Fibroblast of villous mesenchyme (primary cell): ENCODE data around the gene DERL3. TPM values are rescaled to one million over a fixed set of nuclear protein-coding genes. Genes with fewer than 3 reads are reported as not detected.
"Not testable (repeated sequence)": the region's sequence is repeated elsewhere in the genome, so short reads cannot be mapped to it uniquely, and the experiment has no call there.

ENCODE experiments used
- DNase-seq: peaks from one replicate; pipeline ENCODE4 v3.0.0-alpha.2; 2010; ENCODE audit warnings: low read depth
- H3K4me3 ChIP-seq: 2 replicates; pipeline ENCODE4 v1.5.1; 2011; ENCODE audit warnings: low read depth, mild to moderate bottlenecking, low read length
- CTCF ChIP-seq: IDR thresholded peaks from 2 replicates; pipeline ENCODE4 v1.5.1; 2012; ENCODE audit warnings: low read depth, mild to moderate bottlenecking, low read length; ENCODE audit not compliant: insufficient read depth
- total RNA-seq: library from RNA; depleted of rRNA; stranded (reverse); fragments of >200 nt; gene quantifications from 2 replicates; pipeline ENCODE4 v1.2.3, GENCODE V29; 2012

The DERL3 gene
- total RNA-seq, 1 donor: 0.86 TPM

GRCh38 chr22:23874871-23875270 is 36.1 kb upstream of the DERL3 start:
- TF ChIP-seq CTCF: no peak
- H3K4me3 ChIP-seq: no peak overlapping the region
- DNase-seq: no peak

GRCh38 chr22:23868580-23868979 is 29.8 kb upstream of the DERL3 start:
- DNase-seq: no peak
- no peak for TF ChIP-seq CTCF
- no peak overlapping the region for H3K4me3 ChIP-seq

GRCh38 chr22:23864499-23865154 is 25.8 kb upstream of the DERL3 start:
- H3K4me3 ChIP-seq: not testable (repeated sequence)

GRCh38 chr22:23862103-23862502 is 23.3 kb upstream of the DERL3 start:
- H3K4me3 ChIP-seq: no peak overlapping the region
- peak; percentile 73 for TF ChIP-seq CTCF
- DNase-seq: peak; percentile 55

More at GRCh38 chr22:23864499-23865154, 25.8 kb upstream of the DERL3 start:
- not testable (repeated sequence) for DNase-seq

- not testable (repeated sequence) for H3K4me3 ChIP-seq, DNase-seq
Observed at GRCh38 chr22:23860187-23860586, 21.4 kb upstream of the DERL3 start.

GRCh38 chr22:23859201-23859600 is 20.4 kb upstream of the DERL3 start:
- DNase-seq: no peak
- no peak for TF ChIP-seq CTCF
- H3K4me3 ChIP-seq: no peak overlapping the region

- peak overlapping the region; percentile 75 for H3K4me3 ChIP-seq
- no peak for TF ChIP-seq CTCF
- no peak for DNase-seq
Observed at GRCh38 chr22:23858484-23858815, 19.6 kb upstream of the DERL3 start.
